GM12878 (cell line): ENCODE data around the gene FAM185A. TPM values are rescaled to one million over a fixed set of nuclear protein-coding genes. Genes with fewer than 3 reads are reported as not detected.
"Not testable (repeated sequence)": the region's sequence is repeated elsewhere in the genome, so short reads cannot be mapped to it uniquely, and the experiment has no call there.

Experiments
- ATAC-seq: fragments of 200-7000 bp; cut with Tn5 transposase; 3 replicates; pipeline ENCODE4 v1.9.1; 2020; ENCODE audit warnings: mild to moderate bottlenecking, moderate library complexity
- BruUV-seq: library from RNA; stranded (reverse); fragments of 400-500 nt; replicated peaks from 2 replicates; lab custom pipeline; 2021; lab: Mats Ljungman, UMichigan
- CTCF ChIA-PET: fragments of 300-600 bp; sonication (Branson Sonifier 250); formaldehyde crosslinking; extraction: SDS; loops from one replicate; lab custom pipeline; 2021; ENCODE audit warnings: inconsistent platforms; lab: Yijun Ruan, JAX
- POLR2A ChIA-PET: fragments of 350-600 bp; formaldehyde crosslinking; extraction: SDS; loops from one replicate; lab custom pipeline; 2021; ENCODE audit warnings: inconsistent platforms; lab: Charles Lee
- RAD21 ChIA-PET: fragments of 300-600 bp; sonication (Branson Sonifier 250); formaldehyde crosslinking; loops from one replicate; lab custom pipeline; 2023; ENCODE audit warnings: antibody characterized with exemption; ENCODE audit not compliant: unreplicated experiment; lab: Charles Lee
- SMC1A ChIA-PET: fragments of 300-600 bp; sonication (Branson Sonifier 250); formaldehyde crosslinking; loops from one replicate; lab custom pipeline; 2023; ENCODE audit not compliant: unreplicated experiment, uncharacterized antibody; lab: Charles Lee
- DNase-seq: peaks from one replicate; pipeline ENCODE4 v3.0.0-alpha.2; 2011; ENCODE audit warnings: low read depth, low spot score
- FAIRE-seq: peaks from 3 replicates; lab custom pipeline; 2011; peaks lifted over from hg19 to GRCh38; lab: Jason Lieb, UNC
- H2AFZ ChIP-seq: 2 replicates; pipeline ENCODE4 v1.6.0; 2011; ENCODE audit warnings: low read depth, low read length, control low read depth; ENCODE audit not compliant: control insufficient read depth
- H3K27ac ChIP-seq: 2 replicates; pipeline ENCODE4 v1.5.1; 2011; ENCODE audit warnings: control low read depth; ENCODE audit not compliant: control insufficient read depth, insufficient read depth
- H3K27me3 ChIP-seq, 2 experiments: replicated peaks in 1 of 2; 2 replicates each; pipeline versions ENCODE4 v1.6.0 to v1.6.1; 2011; ENCODE audit warnings: low read length in 1 of 2; ENCODE audit not compliant: control insufficient read depth in 2 of 2, insufficient read depth in 2 of 2
- H3K36me3 ChIP-seq, 2 experiments: 2 replicates each; pipeline ENCODE4 v1.5.1; 2011; ENCODE audit warnings: low read length in 1 of 2; ENCODE audit not compliant: control insufficient read depth in 2 of 2, insufficient read depth in 2 of 2
- H3K4me1 ChIP-seq: 2 replicates; pipeline ENCODE4 v1.6.1; 2011; ENCODE audit warnings: mild to moderate bottlenecking, low read length, moderate library complexity, mixed read lengths; ENCODE audit not compliant: control insufficient read depth, insufficient read depth
- H3K4me2 ChIP-seq: 2 replicates; pipeline ENCODE4 v1.6.0; 2011; ENCODE audit warnings: control low read depth; ENCODE audit not compliant: control insufficient read depth, insufficient read depth
- H3K4me3 ChIP-seq: fragments of 200-600 bp; sonication (generic); 2 replicates; pipeline ENCODE4 v1.5.1; 2016
- H3K79me2 ChIP-seq: 2 replicates; pipeline ENCODE4 v1.6.0; 2011; ENCODE audit warnings: low read length; ENCODE audit not compliant: control insufficient read depth, insufficient read depth
- H3K9ac ChIP-seq: 2 replicates; pipeline ENCODE4 v1.8.0; 2011; ENCODE audit warnings: low read length, control low read depth, mixed read lengths; ENCODE audit not compliant: control insufficient read depth, insufficient read depth
- H3K9me3 ChIP-seq: replicated peaks from 3 replicates; pipeline ENCODE4 v1.5.1; 2011; ENCODE audit warnings: mild to moderate bottlenecking, low read length; ENCODE audit not compliant: control insufficient read depth, insufficient read depth
- H4K20me1 ChIP-seq: 2 replicates; pipeline ENCODE4 v1.6.0; 2011; ENCODE audit not compliant: control insufficient read depth, insufficient read depth
- RUNX3 ChIP-seq: IDR thresholded peaks from 2 replicates; pipeline ENCODE4 v1.6.1; 2012; ENCODE audit warnings: low read length, inconsistent platforms
- WGBS: methylation state at CpG from one replicate; pipeline ENCODE4 v1.1.6; 2016; ENCODE audit warnings: low lambda C conversion rate; ENCODE audit not compliant: insufficient replicate concordance, insufficient coverage; ENCODE audit errors: missing lambda C conversion rate; 5-methylcytosine and 5-hydroxymethylcytosine counted together
- in situ Hi-C: fragments of 300-500 bp; cut with MboI; formaldehyde crosslinking; loops from 9 replicates; pipeline ENCODE4 v1.14.3; 2018; ENCODE audit warnings: mixed read lengths
- intact Hi-C: fragments of 100-400 bp; cut with micrococcal nuclease; formaldehyde crosslinking; loops from one replicate; pipeline ENCODE4 v1.14.2; 2022; ENCODE audit not compliant: unreplicated experiment
- polyA plus RNA-seq, 11 experiments: library from polyadenylated mRNA; depleted of rRNA in 4 of 11; unstranded in 6 of 11; stranded (reverse) in 5 of 11; fragments of >200 nt; fragmentation: Nextera tagmentation in 4 of 11; fragmentation: Illumina TruSeq in 1 of 11; extraction: Ambion mirVana in 4 of 11; extraction: Trizol in 1 of 11; gene quantifications; 1 replicate in 1 of 11; 2 replicates in 10 of 11; pipeline versions ENCODE4 v1.2.1 to v1.2.3, GENCODE V29; 2011 to 2016; ENCODE audit warnings: inconsistent platforms in 2 of 11, missing spikeins in 2 of 11, low read depth in 1 of 11
- total RNA-seq, 4 experiments: library from RNA; depleted of rRNA in 3 of 4; stranded (reverse); fragments of >200 nt in 3 of 4; fragmentation: Illumina TruSeq in 1 of 4; extraction: Trizol in 1 of 4; gene quantifications; 2 replicates each; pipeline versions ENCODE4 v1.2.1 to v1.2.3, GENCODE V29; 2013 to 2021

FAM185A gene
- total and polyA plus RNA-seq, 10 of the 15 experiments (the other 5 are each of a cell fraction or from before 2014, with no cell fraction given): 1.9 to 12.8 (median 8.6) TPM

DNA sequence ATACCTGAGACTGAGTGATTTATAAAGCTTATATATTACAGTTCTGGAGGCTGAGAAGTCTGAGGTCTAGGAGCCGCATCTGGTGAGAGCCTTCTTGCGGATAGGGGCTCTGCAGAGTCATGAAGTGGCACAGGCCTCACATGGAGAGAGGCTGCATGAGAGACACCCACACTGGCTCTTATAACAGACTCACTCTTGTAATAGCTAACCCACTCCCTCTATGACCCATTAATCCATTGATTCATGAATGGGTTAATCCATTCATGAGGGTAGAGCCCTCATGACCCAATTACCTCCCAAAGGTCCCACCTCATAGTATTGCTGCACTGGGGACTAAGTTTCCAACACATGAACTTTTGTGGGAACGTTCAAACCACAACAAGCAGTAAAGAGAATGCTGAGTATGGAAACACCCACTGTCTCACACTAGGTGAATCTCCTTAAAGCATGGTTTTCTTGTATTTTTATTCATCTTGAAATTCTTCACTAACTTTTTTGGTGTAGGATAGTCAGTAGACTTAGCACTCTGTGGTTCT is 20.9 kb downstream of the FAM185A start:
- H3K9ac ChIP-seq, H3K9me3 ChIP-seq, intact Hi-C loops, FAIRE-seq, H3K4me3 ChIP-seq, POLR2A ChIA-PET, H3K79me2 ChIP-seq, H3K36me3 ChIP-seq, DNase-seq, BruUV-seq, H3K4me1 ChIP-seq, H2AFZ ChIP-seq, H3K27ac ChIP-seq, RAD21 ChIA-PET, H3K27me3 ChIP-seq, in situ Hi-C loops, ATAC-seq, H4K20me1 ChIP-seq, H3K4me2 ChIP-seq, SMC1A ChIA-PET, CTCF ChIA-PET: not testable (repeated sequence)
- 100% methylated on average over 1 of the region's 3 CpGs for WGBS

DNA sequence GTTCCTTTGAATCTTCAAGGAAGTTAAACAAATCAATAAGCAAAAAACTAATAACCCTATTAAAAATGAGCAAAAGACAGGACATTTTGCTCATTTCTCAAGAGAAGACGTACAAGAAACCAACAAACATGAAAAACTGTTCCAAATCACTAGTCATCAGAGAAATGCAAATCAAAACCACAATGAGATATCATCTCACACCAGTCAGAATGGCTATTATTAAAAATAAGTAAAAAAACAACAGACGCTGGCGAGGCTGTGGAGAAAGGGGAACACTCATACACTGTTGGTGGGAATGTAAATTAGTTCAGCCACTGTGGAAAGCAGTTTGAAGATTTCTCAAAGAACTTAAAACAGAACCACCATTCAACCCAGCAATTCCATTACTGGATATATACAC is 21.7 kb downstream of the FAM185A start:
- FAIRE-seq, POLR2A ChIA-PET, in situ Hi-C loops: not testable (repeated sequence)

DNA sequence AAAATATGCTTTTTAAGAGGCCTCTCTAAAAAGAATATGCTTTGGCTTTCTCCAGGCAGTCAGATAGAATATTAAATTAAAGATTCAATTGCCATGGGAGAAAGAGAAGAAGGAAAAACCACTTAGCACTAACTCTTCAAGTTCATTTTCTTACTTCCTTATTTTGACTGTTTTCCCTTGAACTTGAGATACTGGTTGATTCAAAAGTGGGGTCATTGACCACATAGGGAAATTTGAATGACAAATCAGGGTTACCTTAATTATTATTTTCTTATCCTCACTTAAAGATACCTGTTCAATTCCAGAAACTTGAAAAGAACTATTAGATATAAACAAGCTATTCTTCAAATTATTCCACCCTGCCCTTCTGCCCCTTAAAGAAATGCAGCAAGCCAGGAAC is 27.4 kb downstream of the FAM185A start:
- BruUV-seq: not testable (repeated sequence)

More for the DNA sequence above, 21.7 kb downstream of the FAM185A start:
- TF ChIP-seq RUNX3: peak; percentile 16; the same call in 1 of the 2 replicates
- intact Hi-C loops, H3K36me3 ChIP-seq, DNase-seq, H3K9ac ChIP-seq, H3K4me3 ChIP-seq, SMC1A ChIA-PET, H3K4me2 ChIP-seq, H3K27me3 ChIP-seq, H4K20me1 ChIP-seq, BruUV-seq, H3K79me2 ChIP-seq, RAD21 ChIA-PET, H3K9me3 ChIP-seq, CTCF ChIA-PET, H3K27ac ChIP-seq, H3K4me1 ChIP-seq, H2AFZ ChIP-seq: not testable (repeated sequence)
- WGBS: 21% methylated on average over 3 of the region's 3 CpGs
- peak; percentile 61 for ATAC-seq

GRCh38 chr7:102778663-102779062 is 29.9 kb downstream of the FAM185A start:
- in situ Hi-C loops, DNase-seq, SMC1A ChIA-PET: not testable (repeated sequence)

More for the DNA sequence above, 27.4 kb downstream of the FAM185A start:
- SMC1A ChIA-PET, CTCF ChIA-PET, FAIRE-seq, in situ Hi-C loops, H2AFZ ChIP-seq, intact Hi-C loops, H3K4me2 ChIP-seq, H3K4me1 ChIP-seq, H3K4me3 ChIP-seq, H4K20me1 ChIP-seq, DNase-seq, H3K36me3 ChIP-seq, RAD21 ChIA-PET, H3K79me2 ChIP-seq, H3K9me3 ChIP-seq, H3K27me3 ChIP-seq, H3K9ac ChIP-seq, H3K27ac ChIP-seq: not testable (repeated sequence)
- ATAC-seq: peak; percentile 34; the same call in 2 of the 3 replicates
- POLR2A ChIA-PET: interaction anchor here (0.7 kb wide), 1 partner anchor 140 kb away, joined by 3 read pairs; no protein-coding TSS in a partner anchor

More at GRCh38 chr7:102778663-102779062, 29.9 kb downstream of the FAM185A start:
- H3K4me1 ChIP-seq, H3K4me3 ChIP-seq, H3K36me3 ChIP-seq, H3K4me2 ChIP-seq, intact Hi-C loops, ATAC-seq, BruUV-seq, H4K20me1 ChIP-seq, H3K9ac ChIP-seq, H3K9me3 ChIP-seq, CTCF ChIA-PET, POLR2A ChIA-PET, RAD21 ChIA-PET, H3K79me2 ChIP-seq, FAIRE-seq, H3K27ac ChIP-seq, H2AFZ ChIP-seq, H3K27me3 ChIP-seq: not testable (repeated sequence)
- WGBS: 92% methylated on average over 3 of the region's 3 CpGs
